Stimulated activated CD4-positive, alpha-beta T cell treated with anti-CD3 and anti-CD28 coated beads, Interleukin-15, amount 100 ng/mL, for 24 hours (primary cell): ENCODE results near the gene BTNL3.
A peak's percentile ranks its signal among the peaks of the same experiment; 100 is the strongest.

Source experiments
- DNase-seq: peaks from one replicate; pipeline ENCODE4 v3.0.0-alpha.2; 2020

Gene BTNL3

GRCh38 chr5:181050016-181050415 is 61.4 kb downstream of the BTNL3 start:
- DNase-seq, result no peak

GRCh38 chr5:181051841-181052671 is 63.4 kb downstream of the BTNL3 start:
- no peak for DNase-seq

- peak; percentile 41 for DNase-seq
These were observed 64.2 kb downstream of the BTNL3 start for GRCh38 chr5:181052672-181053487.

- DNase-seq, result peak; percentile 15
These were observed 65.0 kb downstream of the BTNL3 start for GRCh38 chr5:181053488-181054121.

- no peak for DNase-seq
These were observed 65.5 kb downstream of the BTNL3 start for GRCh38 chr5:181054138-181054537.

- no peak for DNase-seq
These were observed 66.3 kb downstream of the BTNL3 start for GRCh38 chr5:181054871-181055459.
